HG03060 (cell line): ENCODE data around the gene BMAL2.

Source experiments
- ATAC-seq: cut with Tn5 transposase; IDR thresholded peaks from one replicate; pipeline ENCODE4 v1.9.1; 2021; ENCODE audit warnings: low read depth, moderate number of reproducible peaks; ENCODE audit not compliant: unreplicated experiment

The BMAL2 gene

DNA sequence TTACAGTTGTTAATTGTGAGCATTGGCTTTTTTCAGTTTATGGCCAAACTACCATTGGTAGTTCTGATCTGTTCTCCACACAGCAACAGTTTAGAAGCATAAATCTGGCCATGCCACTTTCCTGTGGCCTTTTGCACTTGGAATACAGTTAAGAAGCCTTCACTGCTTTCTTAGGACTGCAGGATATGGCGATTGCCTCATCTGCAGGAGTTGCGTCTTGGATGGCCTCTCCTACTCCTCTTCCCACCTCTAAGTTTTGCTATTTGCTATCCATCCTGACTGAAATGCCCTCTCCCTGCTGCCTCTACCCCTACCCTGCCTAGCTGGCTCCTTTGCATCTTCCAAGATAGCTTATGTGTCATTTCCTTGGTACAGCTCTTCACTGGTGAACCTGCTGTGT, 12.8 kb upstream of the BMAL2 start:
- no peak for ATAC-seq

GRCh38 chr12:27324530-27324929, 8.1 kb upstream of the BMAL2 start:
- ATAC-seq, result no peak

DNA sequence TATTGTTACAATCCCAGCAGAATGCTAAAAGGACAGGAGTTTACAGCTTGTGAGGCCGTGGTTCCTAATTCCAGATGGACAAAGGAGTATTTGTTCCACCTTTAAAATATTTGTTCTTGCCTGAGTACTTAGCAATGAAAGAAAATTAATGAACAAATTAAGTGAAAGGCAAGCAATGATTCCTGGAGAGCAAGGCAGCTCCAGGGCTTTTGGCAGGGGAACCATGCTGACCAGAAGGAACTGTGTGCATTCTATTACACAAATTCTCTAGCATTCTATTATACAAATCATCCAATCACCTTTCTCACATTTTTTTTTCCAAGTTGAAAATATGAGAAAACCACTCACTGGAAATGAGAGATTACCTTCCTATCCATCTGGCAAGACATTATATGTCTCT, 1.8 kb upstream of the BMAL2 start:
- no peak for ATAC-seq

GRCh38 chr12:27331291-27331926, 1.2 kb upstream of the BMAL2 start:
- no peak for ATAC-seq

DNA sequence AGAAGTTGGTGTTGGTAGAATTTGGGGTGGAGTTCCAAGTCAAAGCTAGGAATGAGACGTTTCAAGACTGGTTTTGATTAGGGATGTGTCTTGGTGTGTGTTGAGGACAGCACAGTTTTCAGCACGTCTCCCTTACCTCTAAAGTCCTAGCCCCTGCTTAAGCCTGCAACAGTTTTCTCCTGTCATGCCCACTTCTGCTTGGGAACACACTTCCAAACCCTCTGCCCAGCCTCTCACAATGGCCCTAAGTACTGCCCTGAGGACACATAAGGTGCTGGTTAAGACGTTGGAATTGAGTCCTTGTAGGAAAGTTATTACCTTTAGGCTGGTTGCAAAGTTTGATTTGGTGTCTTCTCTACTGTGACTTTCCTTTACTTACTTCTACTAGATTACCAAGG, 710 bp upstream of the BMAL2 start:
- ATAC-seq, result no peak

GRCh38 chr12:27332407-27332713, 276 bp upstream of the BMAL2 start:
- ATAC-seq, result no peak

DNA sequence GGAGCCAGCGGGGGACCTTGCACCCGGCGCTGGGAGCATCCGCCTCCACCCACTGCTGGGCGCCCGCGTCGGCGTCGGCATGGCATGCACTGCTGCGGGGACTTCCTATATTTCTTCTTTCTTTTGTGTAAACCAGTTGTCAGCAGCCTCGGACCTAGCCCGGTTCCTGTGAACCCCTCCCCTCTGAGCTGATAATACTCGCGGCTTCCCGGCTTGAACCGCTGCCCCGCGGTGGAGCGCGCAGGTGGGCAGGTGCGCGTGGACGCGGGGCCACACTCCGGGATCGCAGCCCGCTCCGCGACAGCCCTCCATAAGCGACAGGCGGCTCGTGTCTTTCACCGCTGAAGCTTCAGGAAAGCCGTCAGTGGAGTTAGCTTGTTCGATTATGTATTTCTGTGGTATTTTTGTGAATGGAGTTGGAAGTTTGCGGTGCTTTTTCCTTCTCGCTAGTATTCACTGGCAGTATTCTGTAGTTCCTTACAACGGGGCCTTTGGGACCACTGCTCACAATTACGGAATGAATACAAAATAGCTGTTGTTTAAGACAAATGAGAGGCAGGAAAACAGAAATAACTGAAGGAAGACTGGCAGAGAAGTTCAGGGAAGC, 870 bp downstream of the BMAL2 start:
- no peak for ATAC-seq

GRCh38 chr12:27334042-27334720, 1.5 kb downstream of the BMAL2 start:
- ATAC-seq, result no peak

GRCh38 chr12:27334721-27335082, 2.1 kb downstream of the BMAL2 start:
- ATAC-seq, result no peak

DNA sequence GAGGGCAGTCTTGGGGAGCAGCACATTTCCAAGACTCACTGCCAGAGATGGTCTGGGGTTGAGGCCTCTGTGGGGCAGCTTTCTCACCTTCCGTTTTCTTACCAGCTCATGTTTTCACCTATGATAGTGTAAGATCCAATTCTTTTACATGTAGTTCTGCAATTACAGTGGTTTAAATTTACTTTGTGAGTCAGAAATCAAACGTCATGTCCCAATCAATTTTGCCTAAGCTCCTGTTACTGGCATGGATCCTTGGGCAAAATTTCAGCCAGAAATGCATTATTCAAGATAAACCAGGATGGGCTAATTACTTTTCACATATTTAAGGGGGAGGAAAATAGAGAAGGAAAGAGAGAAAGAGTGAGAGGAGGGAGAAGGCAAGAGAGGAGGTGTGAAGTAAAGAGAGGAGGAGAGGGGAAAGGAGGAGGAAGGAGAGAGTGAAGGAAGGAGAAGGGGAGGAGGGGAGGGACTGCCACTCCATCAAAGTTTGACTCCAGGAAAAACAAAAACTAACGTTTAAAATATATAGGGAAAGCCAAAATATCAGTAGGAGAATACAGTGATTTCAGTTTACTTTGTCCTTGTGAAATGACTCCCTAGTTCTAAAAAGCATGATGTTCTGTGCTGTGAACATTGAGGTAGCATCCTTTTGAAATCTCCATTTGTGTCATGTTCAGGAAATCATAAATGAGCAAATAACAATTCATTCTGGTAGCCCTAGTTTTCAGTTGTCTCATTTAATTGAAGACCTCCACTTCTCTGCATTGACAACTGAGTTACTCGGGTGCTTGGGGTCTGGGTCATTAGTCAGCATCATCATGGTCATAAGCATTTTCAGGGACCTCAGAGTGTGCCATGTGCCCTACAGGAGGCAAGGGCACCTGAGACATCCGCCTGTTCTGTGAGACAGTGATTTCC, 3.0 kb downstream of the BMAL2 start:
- ATAC-seq, result no peak

DNA sequence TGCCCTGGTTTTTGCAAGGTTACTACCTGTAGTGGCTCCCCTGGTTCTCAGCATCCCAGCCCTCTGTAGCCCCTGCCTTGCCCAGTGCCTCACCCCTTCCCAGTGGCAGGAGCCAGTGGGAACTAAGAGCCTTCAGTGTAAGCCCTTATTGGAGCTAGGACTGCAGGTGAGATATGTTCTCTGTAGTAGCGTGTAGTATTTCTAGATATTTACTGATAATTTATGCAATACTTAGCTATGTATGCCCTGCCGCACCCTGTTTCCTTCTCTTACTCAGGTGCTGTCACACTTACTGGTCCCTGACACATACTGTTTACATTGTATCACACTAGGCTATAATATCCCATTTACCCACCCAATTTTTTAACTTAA, 3.6 kb downstream of the BMAL2 start:
- ATAC-seq, result no peak

DNA sequence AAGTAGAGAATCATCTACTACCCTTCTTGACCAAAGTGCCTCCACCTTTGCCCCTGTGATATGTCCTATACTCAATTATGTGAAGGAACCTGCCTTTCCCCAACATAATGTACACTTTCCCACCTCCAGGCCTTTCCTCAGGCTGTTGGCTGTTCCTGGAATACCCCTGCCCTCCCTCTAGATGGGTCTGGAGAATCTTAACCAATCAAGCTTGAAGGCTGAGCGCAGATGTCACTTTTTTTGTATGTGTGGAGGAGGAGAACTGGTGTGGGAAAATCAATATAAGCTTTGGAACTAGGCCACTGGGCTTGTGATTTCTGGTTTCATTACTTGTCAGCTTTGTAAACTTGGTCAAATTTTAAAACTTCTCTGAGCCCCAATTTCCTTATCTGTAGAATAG, 4.7 kb downstream of the BMAL2 start:
- no peak for ATAC-seq

GRCh38 chr12:27338473-27338872, 5.8 kb downstream of the BMAL2 start:
- no peak for ATAC-seq

DNA sequence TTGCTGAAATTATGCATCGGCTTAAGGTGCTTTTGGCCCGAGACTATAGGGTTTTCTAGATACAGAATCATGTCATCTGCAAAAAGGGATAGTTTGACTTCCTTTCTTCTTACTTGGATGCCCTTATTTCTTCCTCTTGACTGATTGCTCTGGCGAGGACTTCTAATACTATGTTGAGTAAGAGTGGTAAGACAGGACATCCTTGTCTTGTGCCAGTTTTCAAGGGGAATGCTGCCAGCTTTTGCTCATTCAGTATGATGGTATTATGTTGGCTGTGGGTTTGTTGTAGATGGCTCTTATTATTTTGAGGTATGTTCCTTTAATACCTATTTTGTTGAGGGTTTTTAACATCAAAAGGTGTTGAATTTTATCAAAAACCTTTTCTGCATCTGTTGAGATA, 8.3 kb downstream of the BMAL2 start:
- ATAC-seq, result no peak

- no peak for ATAC-seq
Measured at GRCh38 chr12:27342536-27342935, 9.9 kb downstream of the BMAL2 start.

DNA sequence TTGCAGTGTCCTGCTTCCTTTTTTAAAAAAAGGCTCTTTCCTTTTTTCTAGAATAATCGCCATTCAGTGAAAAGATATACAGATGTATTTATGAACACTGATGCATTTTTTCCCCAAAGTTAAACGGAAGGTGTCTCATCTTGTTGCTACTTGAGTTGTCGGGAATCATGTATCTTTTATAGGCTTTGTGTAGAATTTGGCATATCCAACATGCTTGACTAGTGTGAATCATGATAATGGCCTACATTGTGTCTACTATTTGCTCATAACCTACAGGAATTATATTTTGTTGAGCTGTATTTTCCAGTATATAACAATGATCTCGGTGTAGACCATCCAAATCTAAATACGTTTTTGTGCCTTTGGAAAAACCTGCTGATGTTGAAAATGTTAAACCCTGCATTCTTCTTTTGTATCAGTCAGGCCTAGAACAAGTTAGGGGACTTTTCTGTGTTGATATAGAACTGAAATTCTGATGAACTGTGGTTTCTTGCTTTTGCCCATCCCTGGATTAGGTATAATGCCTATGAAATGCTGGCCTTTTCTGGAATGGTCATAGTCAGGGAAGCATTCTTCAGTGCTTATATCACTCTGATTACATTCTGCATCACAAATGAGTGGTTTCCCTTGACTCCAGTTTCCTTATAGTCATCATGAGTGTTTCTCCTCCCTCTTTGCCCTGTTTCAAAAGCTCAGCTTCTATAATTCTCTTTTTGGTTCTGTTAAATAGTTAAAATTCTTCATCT, 10.8 kb downstream of the BMAL2 start:
- no peak for ATAC-seq

- no peak for ATAC-seq
Measured at GRCh38 chr12:27344246-27344645, 11.6 kb downstream of the BMAL2 start.

GRCh38 chr12:27344760-27345159, 12.1 kb downstream of the BMAL2 start:
- ATAC-seq, result no peak

GRCh38 chr12:27345376-27345775, 12.7 kb downstream of the BMAL2 start:
- no peak for ATAC-seq

DNA sequence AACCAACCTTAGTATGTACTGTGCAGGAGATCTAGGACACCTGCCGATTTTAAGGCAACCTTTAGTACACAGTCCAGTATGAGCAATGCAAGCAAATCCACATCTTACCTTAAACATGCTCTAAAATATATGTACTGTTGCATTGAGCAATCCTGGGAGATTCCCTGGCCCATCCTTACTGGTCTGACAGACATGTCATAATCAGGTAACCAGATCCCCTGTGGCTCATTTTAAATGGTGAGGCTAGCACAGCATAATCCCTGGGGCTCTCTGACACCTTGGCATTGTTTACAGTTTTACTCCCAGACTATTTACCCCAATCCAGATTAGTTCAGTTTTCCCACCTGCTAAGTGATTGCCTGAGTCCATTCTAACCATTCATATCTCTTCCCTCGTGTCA, 15.1 kb downstream of the BMAL2 start:
- no peak for ATAC-seq

GRCh38 chr12:27351476-27351875, 18.8 kb downstream of the BMAL2 start:
- no peak for ATAC-seq
